Retina (tissue), 1 donor: ENCODE data around the gene METTL25B.
"Not testable (repeated sequence)": the region's sequence is repeated elsewhere in the genome, so short reads cannot be mapped to it uniquely, and the experiment has no call there.

Experiments
- DNase-seq: peaks from one replicate; pipeline ENCODE4 v3.0.0-alpha.2; 2016

The METTL25B gene

GRCh38 chr1:156750191-156750672 is 22.0 kb downstream of the METTL25B start:
- peak; percentile 17 for DNase-seq

- DNase-seq = peak; percentile 74
These were observed 22.6 kb downstream of the METTL25B start for GRCh38 chr1:156750711-156751450.

GRCh38 chr1:156751451-156751756 is 23.1 kb downstream of the METTL25B start, which contains the start of gene HDGF:
Gene HDGF, minus strand, starts transcription at chr1:156751675. Its CDS starts 246 bp downstream, at chr1:156751429.
- DNase-seq = no peak

GRCh38 chr1:156751757-156752481 is 23.6 kb downstream of the METTL25B start:
- DNase-seq = peak; percentile 93

- DNase-seq = no peak
These were observed 24.7 kb downstream of the METTL25B start for GRCh38 chr1:156752843-156753482.

- DNase-seq = no peak
These were observed 25.9 kb downstream of the METTL25B start for GRCh38 chr1:156754219-156754618.

GRCh38 chr1:156755527-156755950 is 27.3 kb downstream of the METTL25B start:
- no peak for DNase-seq

- DNase-seq = no peak
These were observed 28.1 kb downstream of the METTL25B start for GRCh38 chr1:156756355-156756754.

- not testable (repeated sequence) for DNase-seq
These were observed 29.4 kb downstream of the METTL25B start for GRCh38 chr1:156757572-156758253.

GRCh38 chr1:156760092-156760795 is 32.0 kb downstream of the METTL25B start:
- peak; percentile 38 for DNase-seq

GRCh38 chr1:156760796-156761104 is 32.5 kb downstream of the METTL25B start:
- no peak for DNase-seq

GRCh38 chr1:156765136-156765535 is 36.9 kb downstream of the METTL25B start:
- DNase-seq = not testable (repeated sequence)

- DNase-seq = no peak
These were observed 37.4 kb downstream of the METTL25B start for GRCh38 chr1:156765666-156766065.

- no peak for DNase-seq
These were observed 38.2 kb downstream of the METTL25B start for GRCh38 chr1:156766298-156767100.

GRCh38 chr1:156767101-156767878 is 39.0 kb downstream of the METTL25B start, which contains the start of gene PRCC:
Gene PRCC, plus strand, starts transcription at chr1:156767535. Its CDS starts 237 bp downstream, at chr1:156767772.
- DNase-seq = peak; percentile 98

- no peak for DNase-seq
These were observed 39.8 kb downstream of the METTL25B start for GRCh38 chr1:156767879-156768604.

- no peak for DNase-seq
These were observed 40.5 kb downstream of the METTL25B start for GRCh38 chr1:156768610-156769295.

GRCh38 chr1:156772222-156772621 is 44.0 kb downstream of the METTL25B start:
- no peak for DNase-seq
